K562 (cell line): ENCODE measurements around the gene RAPSN. TPM values are rescaled to one million over a fixed set of nuclear protein-coding genes. Genes with fewer than 3 reads are reported as not detected.

Source experiments
- CBFB ChIP-seq: sonication (generic); formaldehyde crosslinking; IDR thresholded peaks from 2 replicates; pipeline ENCODE4 v1.4.0; 2020; ENCODE audit warnings: mild to moderate bottlenecking, missing genetic modification reagents
- CBX1 ChIP-seq: sonication (generic); IDR thresholded peaks from 2 replicates; pipeline ENCODE4 v1.6.1; 2016; ENCODE audit warnings: antibody characterized with exemption, low read depth, mild to moderate bottlenecking
- CREB3 ChIP-seq: fragments of 450-650 bp; conservative IDR thresholded peaks from 2 replicates; pipeline ENCODE4 v1.6.1; 2016; ENCODE audit warnings: missing genetic modification characterization, low read depth, mild to moderate bottlenecking, missing compliant biosample characterization, moderate library complexity
- FOXK1 ChIP-seq: sonication (generic); formaldehyde crosslinking; IDR thresholded peaks from 2 replicates; pipeline ENCODE4 v1.8.0; 2022; ENCODE audit warnings: missing genetic modification reagents, mild to moderate bottlenecking, borderline replicate concordance
- FOXM1 ChIP-seq, 2 experiments: fragments of 450-650 bp in 1 of 2; sonication (generic) in 1 of 2; formaldehyde crosslinking in 1 of 2; IDR thresholded peaks; 2 replicates each; pipeline versions ENCODE4 v1.6.1 to v1.9.0; 2017 to 2022; ENCODE audit warnings: low read depth in 2 of 2, mild to moderate bottlenecking in 2 of 2, missing genetic modification reagents in 1 of 2, moderate library complexity in 1 of 2
- HDAC3 ChIP-seq: fragments of 450-650 bp; IDR thresholded peaks from 2 replicates; pipeline ENCODE4 v1.6.1; 2018; ENCODE audit warnings: borderline replicate concordance, mild to moderate bottlenecking, moderate library complexity; ENCODE audit not compliant: partially characterized antibody
- HDAC8 ChIP-seq: fragments of 450-650 bp; IDR thresholded peaks from 2 replicates; pipeline ENCODE4 v1.6.1; 2016; ENCODE audit warnings: mild to moderate bottlenecking, missing genetic modification characterization, moderate library complexity, missing compliant biosample characterization
- HMBOX1 ChIP-seq: sonication (generic); IDR thresholded peaks from 2 replicates; pipeline ENCODE4 v1.6.1; 2016
- MCM7 ChIP-seq, 2 experiments: fragments of 450-650 bp; IDR thresholded peaks; 2 replicates each; pipeline ENCODE4 v1.6.1; 2016 to 2018
- MTA3 ChIP-seq: fragments of 450-650 bp; formaldehyde crosslinking; IDR thresholded peaks from 2 replicates; pipeline ENCODE4 v1.6.1; 2017; ENCODE audit warnings: mild to moderate bottlenecking, borderline replicate concordance
- NCOR1 ChIP-seq: fragments of 450-650 bp; IDR thresholded peaks from 2 replicates; pipeline ENCODE4 v1.6.1; 2016; ENCODE audit warnings: mild to moderate bottlenecking, moderate library complexity
- POLR2B ChIP-seq: fragments of 450-650 bp; IDR thresholded peaks from 2 replicates; pipeline ENCODE4 v1.6.1; 2018; ENCODE audit warnings: low read depth; ENCODE audit not compliant: partially characterized antibody
- PRPF4 ChIP-seq: fragments of 200-400 bp; formaldehyde crosslinking; IDR thresholded peaks from one replicate; pipeline ENCODE4 v1.6.1; 2017; ENCODE audit warnings: low read length, low read depth, mild to moderate bottlenecking; ENCODE audit not compliant: insufficient read depth, poor library complexity, severe bottlenecking
- SMAD3 ChIP-seq: fragments of 450-650 bp; formaldehyde crosslinking; conservative IDR thresholded peaks from 2 replicates; pipeline ENCODE4 v1.4.0; 2020; ENCODE audit warnings: mild to moderate bottlenecking
- TGIF2 ChIP-seq: sonication (generic); formaldehyde crosslinking; IDR thresholded peaks from 2 replicates; pipeline ENCODE4 v1.8.1; 2022; ENCODE audit warnings: mild to moderate bottlenecking, missing genetic modification reagents, moderate library complexity
- TOE1 ChIP-seq, 2 experiments: fragments of 450-650 bp in 1 of 2; sonication (generic) in 1 of 2; formaldehyde crosslinking in 1 of 2; IDR thresholded peaks; 2 replicates each; pipeline versions ENCODE4 v1.7.1 to v1.8.0; 2016 to 2022; ENCODE audit warnings: borderline replicate concordance in 2 of 2, mild to moderate bottlenecking in 2 of 2, antibody characterized with exemption in 1 of 2, inconsistent platforms in 1 of 2, low read depth in 1 of 2, missing genetic modification reagents in 1 of 2, moderate library complexity in 1 of 2
- ZBTB17 ChIP-seq: fragments of 450-650 bp; formaldehyde crosslinking; IDR thresholded peaks from 2 replicates; pipeline ENCODE4 v1.4.0; 2020; ENCODE audit warnings: mild to moderate bottlenecking
- ZNF134 ChIP-seq: fragments of 250-450 bp; sonication (Bioruptor Pico); conservative IDR thresholded peaks from 2 replicates; pipeline ENCODE4 v1.4.0; 2020
- ZNF592 ChIP-seq: fragments of 450-650 bp; IDR thresholded peaks from 2 replicates; pipeline ENCODE4 v1.6.1; 2017; ENCODE audit warnings: antibody characterized with exemption, mild to moderate bottlenecking
- ZNF668 ChIP-seq: fragments of 250-450 bp; sonication (Bioruptor Pico); IDR thresholded peaks from 2 replicates; pipeline ENCODE4 v1.8.0; 2022; ENCODE audit warnings: mild to moderate bottlenecking, inconsistent platforms
- ZZZ3 ChIP-seq: fragments of 450-650 bp; IDR thresholded peaks from 2 replicates; pipeline ENCODE4 v1.6.1; 2016; ENCODE audit warnings: antibody characterized with exemption, mild to moderate bottlenecking, moderate library complexity
- polyA plus RNA-seq, 8 experiments: library from polyadenylated mRNA; depleted of rRNA in 4 of 8; stranded (reverse) in 5 of 8; unstranded in 3 of 8; fragments of >200 nt; fragmentation: Nextera tagmentation in 2 of 8; fragmentation: Illumina TruSeq in 1 of 8; extraction: Ambion mirVana in 2 of 8; extraction: Trizol in 1 of 8; gene quantifications; 2 replicates each; pipeline versions ENCODE4 v1.2.1 to v1.2.3, GENCODE V29; 2011 to 2014; ENCODE audit warnings: inconsistent platforms in 1 of 8, missing spikeins in 1 of 8
- total RNA-seq, 7 experiments: library from RNA; depleted of rRNA in 6 of 7; stranded (reverse); fragments of >200 nt in 6 of 7; fragmentation: Illumina TruSeq in 2 of 7; extraction: Trizol in 2 of 7; gene quantifications; 2 replicates each; pipeline versions ENCODE4 v1.2.1 to v1.2.3, GENCODE V29; 2011 to 2021; ENCODE audit warnings: low replicate concordance in 1 of 7

Gene RAPSN
- total and polyA plus RNA-seq, 9 of the 15 experiments (the other 6 are each of a cell fraction or from before 2014, with no cell fraction given), result 0.06 to 0.11 TPM; not detected in 7

- TF ChIP-seq MCM7 (IDR thresholded peaks at IDR 0.05) (no peak), ZBTB17 (CRISPR knock-in tag) (no peak), TGIF2 (CRISPR knock-in tag) (no peak), HDAC8 (tag) (no peak), MTA3 (no peak), ZNF668 (CRISPR knock-in tag) (no peak), ZNF592 (no peak), TOE1 (IDR thresholded peaks at IDR 0.05; ENCODE audit: borderline replicate concordance) (peak; percentile 92), TOE1 (CRISPR knock-in tag; IDR thresholded peaks at IDR 0.05; ENCODE audit: borderline replicate concordance, low read depth) (no peak), FOXK1 (no peak), CBX1 (no peak; the same call in 1 of the 2 replicates), POLR2B (peak; percentile 95), HMBOX1 (no peak), ZNF134 (CRISPR knock-in tag) (no peak), NCOR1 (no peak; the same call in 1 of the 2 replicates), ZZZ3 (peak; percentile 93; the same call in 1 of the 2 replicates), HDAC3 (no peak), PRPF4 (no peak), FOXM1 (IDR thresholded peaks at IDR 0.05; ENCODE audit: low read depth) (peak; percentile 51; the same call in 1 of the 2 replicates), FOXM1 (CRISPR knock-in tag; IDR thresholded peaks at IDR 0.05; ENCODE audit: low read depth) (no peak), CREB3 (0 out of 2 replicates have a peak, but pooled peaks have one; percentile 15), SMAD3 (CRISPR knock-in tag) (no peak), CBFB (CRISPR knock-in tag) (no peak)
These were observed 22.6 kb downstream of the RAPSN start, which contains the start of gene PSMC3 (continued) for GRCh38 chr11:47426062-47426956.
